GM21529 (cell line): ENCODE results near the gene RBM18.
A peak's percentile ranks its signal among the peaks of the same experiment; 100 is the strongest.

ENCODE experiments used
- ATAC-seq: cut with Tn5 transposase; IDR thresholded peaks from one replicate; pipeline ENCODE4 v1.9.1; 2021; ENCODE audit not compliant: unreplicated experiment

Gene RBM18

GRCh38 chr9:122206118-122207046 is 58.3 kb downstream of the RBM18 start:
- ATAC-seq: no peak

- ATAC-seq: no peak
Measured at GRCh38 chr9:122205176-122205575, 59.5 kb downstream of the RBM18 start.

- no peak for ATAC-seq
Measured at GRCh38 chr9:122204491-122204890, 60.1 kb downstream of the RBM18 start.

- no peak for ATAC-seq
Measured at GRCh38 chr9:122204055-122204454, 60.6 kb downstream of the RBM18 start.

- no peak for ATAC-seq
Measured at GRCh38 chr9:122202111-122202510, 62.5 kb downstream of the RBM18 start.

GRCh38 chr9:122201641-122202040 is 63.0 kb downstream of the RBM18 start:
- ATAC-seq: no peak

- ATAC-seq: no peak
Measured at GRCh38 chr9:122200960-122201595, 63.6 kb downstream of the RBM18 start.

GRCh38 chr9:122197882-122198281 is 66.8 kb downstream of the RBM18 start:
- no peak for ATAC-seq

GRCh38 chr9:122197426-122197825 is 67.2 kb downstream of the RBM18 start:
- ATAC-seq: peak; percentile 40

- ATAC-seq: no peak
Measured at GRCh38 chr9:122195875-122196274, 68.8 kb downstream of the RBM18 start.

GRCh38 chr9:122193651-122194050 is 71.0 kb downstream of the RBM18 start:
- no peak for ATAC-seq

- no peak for ATAC-seq
Measured at GRCh38 chr9:122192914-122193525, 71.6 kb downstream of the RBM18 start.

GRCh38 chr9:122192261-122192875 is 72.3 kb downstream of the RBM18 start:
- no peak for ATAC-seq

- ATAC-seq: no peak
Measured at GRCh38 chr9:122191584-122191983, 73.1 kb downstream of the RBM18 start.

GRCh38 chr9:122190597-122191381 is 73.9 kb downstream of the RBM18 start:
- no peak for ATAC-seq

GRCh38 chr9:122188369-122188768 is 76.3 kb downstream of the RBM18 start:
- no peak for ATAC-seq
